ENCODE data around the gene TGIF1. TPM values are rescaled to one million over a fixed set of nuclear protein-coding genes. Genes with fewer than 3 reads are reported as not detected.

The TGIF1 gene
- total RNA-seq, 4 donors from 2014 or later = 48.2 to 142 (median 64.0) TPM

DNA sequence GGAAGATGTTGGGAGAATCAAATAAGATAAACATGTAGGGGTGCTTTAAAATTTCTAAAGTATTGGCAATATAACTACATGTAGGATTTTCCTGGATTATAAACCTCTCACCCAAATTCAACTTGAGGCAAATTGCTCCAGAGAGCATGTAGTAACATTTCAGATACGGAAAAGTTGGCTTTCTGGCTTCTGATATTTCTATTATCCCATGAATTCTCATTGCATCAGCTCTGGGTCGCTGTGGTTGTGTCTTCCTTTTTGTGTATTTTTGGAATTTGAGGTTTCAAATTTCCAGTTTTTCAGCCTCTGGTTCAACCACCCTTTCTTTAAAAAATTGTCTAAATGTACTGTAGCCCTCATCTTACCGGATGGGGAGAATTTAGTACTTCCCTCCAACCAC lies 32.3 kb downstream of the TGIF1 start:
- DNase-seq (ENCODE audit: extremely low spot score) = peak; percentile 8
- Histone ChIP-seq H3K4me1 (no peaks in the 10 kb centered on the region), H3K9me3 (no peaks in the 10 kb centered on the region), H3K27ac (replicated peaks in 1 of 4) (no peak overlapping the region), H3K4me3 (no peak overlapping the region), H3K27me3 (no peaks in the 10 kb centered on the region), H3K36me3 (no peaks in the 10 kb centered on the region)
- TF ChIP-seq, protein P1, sequence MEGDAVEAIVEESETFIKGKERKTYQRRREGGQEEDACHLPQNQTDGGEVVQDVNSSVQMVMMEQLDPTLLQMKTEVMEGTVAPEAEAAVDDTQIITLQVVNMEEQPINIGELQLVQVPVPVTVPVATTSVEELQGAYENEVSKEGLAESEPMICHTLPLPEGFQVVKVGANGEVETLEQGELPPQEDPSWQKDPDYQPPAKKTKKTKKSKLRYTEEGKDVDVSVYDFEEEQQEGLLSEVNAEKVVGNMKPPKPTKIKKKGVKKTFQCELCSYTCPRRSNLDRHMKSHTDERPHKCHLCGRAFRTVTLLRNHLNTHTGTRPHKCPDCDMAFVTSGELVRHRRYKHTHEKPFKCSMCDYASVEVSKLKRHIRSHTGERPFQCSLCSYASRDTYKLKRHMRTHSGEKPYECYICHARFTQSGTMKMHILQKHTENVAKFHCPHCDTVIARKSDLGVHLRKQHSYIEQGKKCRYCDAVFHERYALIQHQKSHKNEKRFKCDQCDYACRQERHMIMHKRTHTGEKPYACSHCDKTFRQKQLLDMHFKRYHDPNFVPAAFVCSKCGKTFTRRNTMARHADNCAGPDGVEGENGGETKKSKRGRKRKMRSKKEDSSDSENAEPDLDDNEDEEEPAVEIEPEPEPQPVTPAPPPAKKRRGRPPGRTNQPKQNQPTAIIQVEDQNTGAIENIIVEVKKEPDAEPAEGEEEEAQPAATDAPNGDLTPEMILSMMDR (IDR thresholded peaks at IDR 0.05) = no peak
- TF ChIP-seq POLR2AphosphoS5 (IDR thresholded peaks at IDR 0.05) (no peak), POLR2A (IDR thresholded peaks at IDR 0.05; ENCODE audit: low read depth) (no peak), EP300 (IDR thresholded peaks at IDR 0.05) (no peak)
- WGBS = 86% methylated on average over 3 of the region's 3 CpGs
- intact Hi-C loops (cut with DNase I) = no loop called here

DNA sequence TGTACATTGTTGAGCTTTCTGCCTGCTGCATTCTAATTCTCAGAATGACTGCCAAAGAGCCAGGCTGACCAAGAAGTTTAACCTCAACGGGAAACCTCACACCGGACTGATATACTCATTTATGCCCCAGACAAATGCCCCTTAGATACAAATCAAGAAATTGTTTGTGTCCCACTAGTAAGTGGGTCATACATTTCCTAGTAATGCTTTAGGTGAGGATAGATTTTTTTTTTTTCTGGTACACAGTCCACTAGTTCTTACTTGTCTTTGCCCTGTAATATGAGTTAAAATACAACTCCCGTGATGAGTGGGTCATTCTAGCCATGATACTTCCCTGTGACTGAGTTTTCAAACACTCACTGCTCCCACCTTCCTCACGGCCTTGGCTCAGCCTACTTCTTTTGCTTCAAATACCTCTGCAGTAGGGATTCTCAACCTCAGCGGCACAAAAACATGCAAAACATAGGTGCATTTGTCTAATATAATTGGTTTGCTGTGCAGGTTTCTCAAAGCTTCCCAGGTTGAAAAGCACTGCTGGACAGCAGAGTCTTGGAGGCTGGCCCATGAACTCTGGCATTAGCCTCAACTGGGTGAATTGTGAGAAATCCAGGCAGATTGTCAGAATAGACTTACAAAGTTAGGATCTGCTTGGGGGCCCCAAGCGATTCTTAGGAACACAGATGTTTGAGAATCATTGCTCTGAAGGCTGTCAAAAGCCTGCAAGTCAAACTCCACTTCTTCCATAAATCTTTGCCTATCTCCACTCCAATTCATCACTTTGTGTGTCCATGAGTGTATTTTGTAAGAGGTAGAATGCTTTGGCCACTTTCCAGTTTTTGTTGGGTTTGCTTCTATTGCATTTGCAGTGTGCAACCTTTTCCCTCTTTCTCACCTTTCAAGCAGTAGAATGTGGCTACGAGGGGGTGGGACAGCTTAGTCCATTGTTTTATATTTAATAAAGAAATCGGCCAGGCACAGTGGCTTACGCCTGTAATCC lies 35.5 kb downstream of the TGIF1 start:
- H3K36me3 ChIP-seq = no peaks in the 10 kb centered on the region
- intact Hi-C loops (cut with DNase I) = no loop called here
- TF ChIP-seq EP300 (IDR thresholded peaks at IDR 0.05) = no peak
- no peak for TF ChIP-seq POLR2AphosphoS5 (IDR thresholded peaks at IDR 0.05)
- TF ChIP-seq POLR2A (IDR thresholded peaks at IDR 0.05; ENCODE audit: low read depth) = no peak
- TF ChIP-seq, protein P1 (IDR thresholded peaks at IDR 0.05) = no peak
- DNase-seq (ENCODE audit: extremely low spot score) = peak; percentile 62
- no peaks in the 10 kb centered on the region for H3K9me3 ChIP-seq
- 87% methylated on average over 9 of the region's 9 CpGs for WGBS
- H3K4me3 ChIP-seq = no peak overlapping the region
- no peaks in the 10 kb centered on the region for H3K27me3 ChIP-seq
- H3K4me1 ChIP-seq = no peaks in the 10 kb centered on the region
- H3K27ac ChIP-seq (replicated peaks in 1 of 4) = no peak overlapping the region

DNA sequence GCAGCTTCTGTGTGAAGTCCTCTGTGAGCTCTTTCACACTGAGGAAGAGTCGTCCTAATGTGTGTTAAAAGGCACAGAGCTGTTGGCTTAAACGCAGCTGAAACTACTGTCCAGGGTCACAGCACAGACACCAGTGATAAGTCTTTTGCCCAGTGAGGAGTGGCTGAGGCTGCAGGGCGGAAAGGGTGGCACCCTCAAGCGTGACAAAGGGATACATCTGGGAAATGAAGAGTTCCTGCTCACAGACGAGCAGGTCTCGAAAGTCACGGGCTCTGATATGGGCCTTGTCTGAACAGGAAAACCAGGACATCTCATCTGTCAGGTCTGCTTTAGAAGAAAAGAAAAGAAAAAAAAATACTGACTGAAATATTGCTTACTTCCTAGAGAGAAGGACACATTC lies 36.5 kb downstream of the TGIF1 start:
- WGBS = 83% methylated on average over 7 of the region's 7 CpGs

DNA sequence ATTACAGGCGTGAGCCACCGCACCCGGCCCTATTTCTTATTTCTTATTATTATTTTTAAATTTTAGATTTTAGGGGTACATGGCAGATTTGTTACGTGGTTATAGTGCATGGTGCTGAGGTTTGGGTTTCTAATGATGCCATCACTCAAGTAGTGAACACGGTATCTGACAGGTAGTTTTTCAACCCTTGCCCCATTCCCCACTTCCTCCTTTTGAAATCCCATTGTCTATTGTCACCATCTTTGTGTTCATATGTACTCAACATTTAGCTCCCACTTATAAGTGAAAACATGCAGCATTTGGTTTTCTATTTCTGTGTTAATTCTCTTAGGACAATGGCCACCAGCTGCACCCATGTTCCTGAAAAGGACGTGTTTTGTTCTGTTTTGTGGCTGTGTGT lies 39.5 kb downstream of the TGIF1 start:
- Histone ChIP-seq H3K4me1 (no peaks in the 10 kb centered on the region), H3K9me3 (no peaks in the 10 kb centered on the region), H3K4me3 (no peak overlapping the region), H3K27me3 (no peaks in the 10 kb centered on the region), H3K36me3 (no peaks in the 10 kb centered on the region), H3K27ac (replicated peaks in 1 of 4) (no peak overlapping the region)
- no peak for TF ChIP-seq EP300 (IDR thresholded peaks at IDR 0.05)
- TF ChIP-seq POLR2A (IDR thresholded peaks at IDR 0.05; ENCODE audit: low read depth) = no peak
- TF ChIP-seq POLR2AphosphoS5 (IDR thresholded peaks at IDR 0.05) = no peak
- TF ChIP-seq, protein P1 (IDR thresholded peaks at IDR 0.05) = no peak
- no peak for DNase-seq (ENCODE audit: extremely low spot score)
- intact Hi-C loops (cut with DNase I) = no loop called here
- 92% methylated on average over 6 of the region's 6 CpGs for WGBS

More for the DNA sequence above, 36.5 kb downstream of the TGIF1 start:
- Histone ChIP-seq H3K4me3 (no peak overlapping the region), H3K36me3 (no peaks in the 10 kb centered on the region), H3K27ac (replicated peaks in 1 of 4) (no peak overlapping the region), H3K4me1 (no peaks in the 10 kb centered on the region), H3K9me3 (no peaks in the 10 kb centered on the region), H3K27me3 (no peaks in the 10 kb centered on the region)
- intact Hi-C loops (cut with DNase I) = no loop called here
- DNase-seq (ENCODE audit: extremely low spot score) = no peak
- TF ChIP-seq EP300 (IDR thresholded peaks at IDR 0.05) = no peak
- no peak for TF ChIP-seq POLR2AphosphoS5 (IDR thresholded peaks at IDR 0.05)
- no peak for TF ChIP-seq POLR2A (IDR thresholded peaks at IDR 0.05; ENCODE audit: low read depth)
- TF ChIP-seq, protein P1 (IDR thresholded peaks at IDR 0.05) = no peak
